Measurements from ENCODE around the gene KRCC1. TPM values are rescaled to one million over a fixed set of nuclear protein-coding genes. Genes with fewer than 3 reads are reported as not detected.

The KRCC1 gene
- total and polyA plus RNA-seq, 9 of the 15 experiments (the other 6 are each of a cell fraction or from before 2014, with no cell fraction given), result 1.9 to 6.0 (median 2.2) TPM

- no peaks in the 10 kb centered on the region for H4K20me1 ChIP-seq (replicated peaks; ENCODE audit: control insufficient read depth, insufficient read depth, low read length)
These were observed 39.4 kb upstream of the KRCC1 start for GRCh38 chr2:88095022-88095421.

More at GRCh38 chr2:88095022-88095421, 39.4 kb upstream of the KRCC1 start:
- no peak for FAIRE-seq
- H3K9me3 ChIP-seq (replicated peaks; ENCODE audit: control insufficient read depth, insufficient read depth, low read depth, low read length), result no peaks in the 10 kb centered on the region
- no peak for DNase-seq (ENCODE audit: extremely low read depth in 1 of 4, low spot score in 3 of 4)
- in situ Hi-C loops (cut with MboI) (no loop called here), intact Hi-C loops (cut with micrococcal nuclease) (no loop called here)
- ChIA-PET POLR2A (no interaction called here), CTCF (ENCODE audit: low intra/inter-chr PET ratio) (no interaction called here)
- no peak for ATAC-seq
- WGBS (ENCODE audit: insufficient coverage, low coverage, missing lambda C conversion rate), result 5% methylated on average over 3 of the region's 3 CpGs
- H3K4me2 ChIP-seq (ENCODE audit: insufficient read depth, low read length), result no peak overlapping the region
- no peaks in the 10 kb centered on the region for H3K9me1 ChIP-seq (ENCODE audit: control insufficient read depth, insufficient read depth, low read length)
- H2AFZ ChIP-seq (ENCODE audit: low read depth, low read length), result no peak overlapping the region
- no peak overlapping the region for H3K4me3 ChIP-seq
- peaks cover 4 to 16% of the 10 kb centered on the region in 2 experiments; a peak in 3 of 5 replicates for H3K4me1 ChIP-seq (replicated peaks in 1 of 2; ENCODE audit: control insufficient read depth in 2 of 2, insufficient read depth in 2 of 2, low read length in 2 of 2)
- H3K36me3 ChIP-seq (ENCODE audit: control insufficient read depth, insufficient read depth, low read length), result no peaks in the 10 kb centered on the region
- H3K27ac ChIP-seq (ENCODE audit: extremely low read depth, low read depth, low read length), result no peak overlapping the region
- BruUV-seq (replicated peaks), result no TSS peak
- no peak overlapping the region for H3K9ac ChIP-seq (ENCODE audit: insufficient read depth in 1 of 2, low read depth in 2 of 2, low read length in 2 of 2)
- TF ChIP-seq CXXC5 (CRISPR knock-in tag; IDR thresholded peaks at IDR 0.05), result no peak
- TF ChIP-seq ZMIZ1 (IDR thresholded peaks at IDR 0.05; ENCODE audit: low read depth in 2 of 2, low read length in 2 of 2), result no peak
- TF ChIP-seq TSHZ1 (CRISPR knock-in tag; IDR thresholded peaks at IDR 0.05), result no peak
- no peak for TF ChIP-seq KAT2B (IDR thresholded peaks at IDR 0.05; ENCODE audit: low read depth, low read length)
- TF ChIP-seq ZNF668 (CRISPR knock-in tag; IDR thresholded peaks at IDR 0.05), result no peak
- no peak for TF ChIP-seq TEAD2 (tag; IDR thresholded peaks at IDR 0.05)
- no peak for TF ChIP-seq ZSCAN32 (CRISPR knock-in tag; IDR thresholded peaks at IDR 0.05)
- TF ChIP-seq EWSR1 (IDR thresholded peaks at IDR 0.05; ENCODE audit: borderline replicate concordance, low read depth, partially characterized antibody), result no peak
- no peak for TF ChIP-seq NR2C1 (IDR thresholded peaks at IDR 0.05)
- no peak for TF ChIP-seq NR2C1 (tag; IDR thresholded peaks at IDR 0.05)
- no peak for TF ChIP-seq SAFB (IDR thresholded peaks at IDR 0.05; ENCODE audit: borderline replicate concordance, low read depth, low read length)
- TF ChIP-seq ZNF699 (CRISPR knock-in tag; IDR thresholded peaks at IDR 0.05; ENCODE audit: insufficient replicate concordance), result no peak
- TF ChIP-seq ZNF311 (CRISPR knock-in tag; IDR thresholded peaks at IDR 0.05), result no peak
- H3K27me3 ChIP-seq (ENCODE audit: control insufficient read depth in 2 of 2, insufficient read depth in 2 of 2, low read length in 2 of 2), result no peaks in the 10 kb centered on the region; a peak in 2 of 5 replicates
- no peaks in the 10 kb centered on the region for H3K79me2 ChIP-seq (ENCODE audit: control insufficient read depth, insufficient read depth, low read length)
